H1 (cell line): ENCODE results near the gene SEMA3B. TPM values are rescaled to one million over a fixed set of nuclear protein-coding genes. Genes with fewer than 3 reads are reported as not detected.

Experiments used
- CTCF ChIA-PET: fragments of 300-600 bp; sonication (Branson Sonifier 250); formaldehyde crosslinking; loops from one replicate; lab custom pipeline; 2021; ENCODE audit not compliant: partially characterized antibody; lab: Charles Lee
- POLR2A ChIA-PET: fragments of 300-600 bp; sonication (Branson Sonifier 250); formaldehyde crosslinking; loops from one replicate; lab custom pipeline; 2021; ENCODE audit warnings: inconsistent platforms; ENCODE audit not compliant: partially characterized antibody; lab: Charles Lee
- DNase-seq, 2 experiments: peaks; one replicate each; pipeline versions ENCODE4 v3.0.0 to v3.0.0-alpha.2; 2010 to 2022; ENCODE audit warnings: low spot score in 2 of 2, low read depth in 1 of 2, mixed read lengths in 1 of 2
- FAIRE-seq: peaks from 2 replicates; lab custom pipeline; 2011; peaks lifted over from hg19 to GRCh38; lab: Jason Lieb, UNC
- H2AFZ ChIP-seq: 2 replicates; pipeline ENCODE4 v1.8.1; 2012; ENCODE audit warnings: low read length, inconsistent platforms
- H2AK5ac ChIP-seq: 2 replicates; pipeline ENCODE4 v1.6.1; 2013; ENCODE audit warnings: low read depth, low read length
- H2BK120ac ChIP-seq: replicated peaks from 2 replicates; pipeline ENCODE3; 2013; ENCODE audit warnings: low read depth, low read length, inconsistent platforms
- H2BK12ac ChIP-seq: 2 replicates; pipeline ENCODE4 v1.6.1; 2013; ENCODE audit warnings: low read depth, low read length
- H2BK15ac ChIP-seq: 2 replicates; pipeline ENCODE4 v1.6.1; 2013; ENCODE audit warnings: low read length
- H2BK20ac ChIP-seq: 2 replicates; pipeline ENCODE4 v1.6.1; 2013; ENCODE audit warnings: low read length
- H2BK5ac ChIP-seq: 2 replicates; pipeline ENCODE4 v1.6.1; 2013; ENCODE audit warnings: low read depth, low read length
- H3K14ac ChIP-seq: 2 replicates; pipeline ENCODE4 v1.6.1; 2013; ENCODE audit warnings: inconsistent platforms; ENCODE audit not compliant: insufficient read length
- H3K18ac ChIP-seq: 2 replicates; pipeline ENCODE4 v1.6.1; 2013; ENCODE audit warnings: low read length; ENCODE audit errors: extremely low read depth
- H3K23ac ChIP-seq: 2 replicates; pipeline ENCODE4 v1.6.1; 2013; ENCODE audit warnings: inconsistent platforms; ENCODE audit not compliant: insufficient read length
- H3K23me2 ChIP-seq: 2 replicates; pipeline ENCODE4 v1.6.1; 2013; ENCODE audit warnings: low read depth, low read length
- H3K27ac ChIP-seq: 2 replicates; pipeline ENCODE4 v1.6.1; 2011; ENCODE audit warnings: low read depth, low read length, inconsistent platforms
- H3K27me3 ChIP-seq, 4 experiments: replicated peaks in 1 of 4; 1 replicate in 1 of 4; 2 replicates in 3 of 4; pipeline versions ENCODE4 v1.6.1 to v1.8.1; 2011 to 2013; ENCODE audit warnings: low read length in 3 of 4, mild to moderate bottlenecking in 3 of 4, inconsistent platforms in 2 of 4, mixed read lengths in 2 of 4, moderate library complexity in 1 of 4; ENCODE audit not compliant: control insufficient read depth in 3 of 4, insufficient read depth in 3 of 4; ENCODE audit errors: extremely low read depth in 1 of 4
- H3K36me3 ChIP-seq, 4 experiments: 2 replicates each; pipeline versions ENCODE4 v1.6.1 to v1.8.1; 2011 to 2013; ENCODE audit warnings: mild to moderate bottlenecking in 4 of 4, low read length in 3 of 4, moderate library complexity in 2 of 4, control low read depth in 1 of 4, inconsistent platforms in 1 of 4; ENCODE audit not compliant: insufficient read depth in 4 of 4, control insufficient read depth in 2 of 4
- H3K4ac ChIP-seq: replicated peaks from 2 replicates; pipeline ENCODE3; 2013; ENCODE audit warnings: low read length, low read depth, mixed read lengths, inconsistent platforms; ENCODE audit not compliant: insufficient read length
- H3K4me1 ChIP-seq, 4 experiments: replicated peaks in 1 of 4; 1 replicate in 1 of 4; 2 replicates in 3 of 4; pipeline versions ENCODE4 v1.6.1 to v1.8.1; 2011 to 2013; ENCODE audit warnings: low read length in 3 of 4, inconsistent platforms in 2 of 4, mixed read lengths in 1 of 4; ENCODE audit not compliant: insufficient read depth in 4 of 4, control insufficient read depth in 3 of 4
- H3K4me2 ChIP-seq, 2 experiments: 2 replicates each; pipeline versions ENCODE4 v1.6.1 to v1.8.1; 2011 to 2013; ENCODE audit warnings: low read depth in 2 of 2, low read length in 2 of 2, control low read depth in 1 of 2, inconsistent platforms in 1 of 2, mild to moderate bottlenecking in 1 of 2; ENCODE audit not compliant: insufficient read depth in 1 of 2
- H3K4me3 ChIP-seq, 4 experiments: fragments of 200-600, 300-600 bp in 1 of 4; sonication (generic), shearing (Covaris generic), sonication (Bioruptor Twin) in 1 of 4; 2 replicates each; pipeline versions ENCODE4 v1.5.1 to v1.8.1; 2011 to 2016; ENCODE audit warnings: low read length in 4 of 4, low read depth in 3 of 4, control low read depth in 2 of 4, inconsistent platforms in 2 of 4, mild to moderate bottlenecking in 2 of 4, mixed read lengths in 1 of 4, moderate library complexity in 1 of 4; ENCODE audit not compliant: insufficient read depth in 2 of 4; ENCODE audit errors: extremely low read depth in 1 of 4
- H3K56ac ChIP-seq: replicated peaks from 2 replicates; pipeline ENCODE3; 2013; ENCODE audit warnings: low read depth, mild to moderate bottlenecking, mixed read lengths, low read length, inconsistent platforms; ENCODE audit not compliant: insufficient read length
- H3K79me1 ChIP-seq: 2 replicates; pipeline ENCODE4 v1.6.1; 2013; ENCODE audit warnings: low read depth, low read length, control low read depth
- H3K79me2 ChIP-seq, 2 experiments: 2 replicates each; pipeline versions ENCODE4 v1.6.1 to v1.8.1; 2012 to 2013; ENCODE audit warnings: low read length in 2 of 2, mild to moderate bottlenecking in 2 of 2, inconsistent platforms in 1 of 2; ENCODE audit not compliant: insufficient read depth in 2 of 2, control insufficient read depth in 1 of 2
- H3K9ac ChIP-seq, 4 experiments: replicated peaks in 1 of 4; 1 replicate in 1 of 4; 2 replicates in 3 of 4; pipeline versions ENCODE4 v1.6.1 to v1.8.1; 2011 to 2013; ENCODE audit warnings: low read depth in 3 of 4, low read length in 3 of 4, control low read depth in 2 of 4, mild to moderate bottlenecking in 2 of 4, moderate library complexity in 2 of 4, inconsistent platforms in 1 of 4; ENCODE audit errors: extremely low read depth in 1 of 4
- H3K9me3 ChIP-seq, 2 experiments: 2 replicates each; pipeline versions ENCODE4 v1.6.1 to v1.8.1; 2012 to 2013; ENCODE audit warnings: mild to moderate bottlenecking in 2 of 2, moderate library complexity in 2 of 2, control low read depth in 1 of 2, inconsistent platforms in 1 of 2, low read depth in 1 of 2, low read length in 1 of 2, mixed read lengths in 1 of 2; ENCODE audit not compliant: insufficient read depth in 2 of 2
- H4K20me1 ChIP-seq, 2 experiments: replicated peaks in 1 of 2; 2 replicates each; pipeline versions ENCODE3 to v1.8.1; 2011 to 2013; ENCODE audit warnings: inconsistent platforms in 2 of 2, low read length in 2 of 2, mild to moderate bottlenecking in 1 of 2; ENCODE audit not compliant: insufficient read depth in 2 of 2, control insufficient read depth in 1 of 2
- H4K5ac ChIP-seq: 2 replicates; pipeline ENCODE4 v1.6.1; 2013; ENCODE audit warnings: low read length, low read depth, mixed read lengths, inconsistent platforms; ENCODE audit not compliant: insufficient read length
- H4K8ac ChIP-seq: 2 replicates; pipeline ENCODE4 v1.8.0; 2013; ENCODE audit warnings: mild to moderate bottlenecking, moderate library complexity, low read length, inconsistent platforms; ENCODE audit not compliant: insufficient read depth; ENCODE audit errors: extremely low read depth
- H4K91ac ChIP-seq: replicated peaks from 2 replicates; pipeline ENCODE3; 2013; ENCODE audit warnings: low read length, mixed read lengths, inconsistent platforms; ENCODE audit not compliant: insufficient read length
- BCL11A ChIP-seq, 2 experiments: IDR thresholded peaks; one replicate each; pipeline ENCODE4 v1.6.1; 2011; ENCODE audit warnings: low read depth in 2 of 2, low read length in 2 of 2, mild to moderate bottlenecking in 2 of 2
- BRCA1 ChIP-seq: IDR thresholded peaks from 2 replicates; pipeline ENCODE4 v1.6.1; 2012; ENCODE audit warnings: low read depth, low read length, improper control_type of control experiment
- KDM4A ChIP-seq: IDR thresholded peaks from one replicate; pipeline ENCODE4 v1.7.1; 2012; ENCODE audit warnings: low read depth, mild to moderate bottlenecking, moderate library complexity, low read length, inconsistent platforms; ENCODE audit not compliant: severe bottlenecking
- MAFK ChIP-seq: IDR thresholded peaks from 2 replicates; pipeline ENCODE4 v1.6.1; 2012; ENCODE audit warnings: low read depth, mild to moderate bottlenecking, improper control_type of control experiment, low read length
- PHF8 ChIP-seq: fragments of 200-600 bp; sonication (generic); conservative IDR thresholded peaks from 2 replicates; pipeline ENCODE4 v1.7.1; 2012; ENCODE audit warnings: low read depth, mild to moderate bottlenecking, inconsistent platforms, low read length, moderate library complexity
- RFX5 ChIP-seq: IDR thresholded peaks from 2 replicates; pipeline ENCODE4 v1.6.1; 2011; ENCODE audit warnings: low read depth, low read length, improper control_type of control experiment, borderline replicate concordance
- SAP30 ChIP-seq: fragments of 300-600 bp; sonication (generic); IDR thresholded peaks from 2 replicates; pipeline ENCODE4 v1.7.1; 2012; ENCODE audit warnings: low read length, moderate library complexity, mild to moderate bottlenecking, inconsistent platforms; ENCODE audit not compliant: insufficient read depth, insufficient replicate concordance
- SP2 ChIP-seq: IDR thresholded peaks from 2 replicates; pipeline ENCODE4 v1.6.1; 2012; ENCODE audit warnings: mild to moderate bottlenecking, low read length, inconsistent platforms
- WGBS, 2 experiments: shearing (Covaris generic) in 1 of 2; methylation state at CpG; one replicate each; pipeline versions ENCODE4 v1.1.6 to v1.1.7; 2013 to 2015; ENCODE audit warnings: low lambda C conversion rate in 2 of 2, mixed read lengths in 2 of 2, inconsistent platforms in 1 of 2, low coverage in 1 of 2, missing lambda C conversion rate in 1 of 2; ENCODE audit not compliant: insufficient replicate concordance in 2 of 2, insufficient coverage in 1 of 2, insufficient read length in 1 of 2; ENCODE audit errors: extremely low coverage in 1 of 2, missing lambda C conversion rate in 1 of 2; 5-methylcytosine and 5-hydroxymethylcytosine counted together
- polyA plus RNA-seq, 7 experiments: library from polyadenylated mRNA; depleted of rRNA in 3 of 7; stranded (reverse) in 5 of 7; unstranded in 2 of 7; fragments of >200 nt in 5 of 7; fragments of 200-250 nt in 2 of 7; gene quantifications; 1 replicate in 5 of 7; 2 replicates in 1 of 7; 4 replicates in 1 of 7; pipeline versions ENCODE4 v1.2.1 to v1.2.3, GENCODE V29; 2011 to 2013; ENCODE audit warnings: missing spikeins in 2 of 7, mixed read lengths in 2 of 7
- total RNA-seq: library from RNA; stranded (reverse); fragmentation: NEBNext Ultra II Directional; extraction: Animal tissue kit (Norgen Biotek cat#: 25700); gene quantifications from 2 replicates; pipeline ENCODE4 v1.2.1, GENCODE V29; 2021
- TF ChIP-seq, protein P1 (sequence below): IDR thresholded peaks from 2 replicates; pipeline ENCODE4 v1.6.1; 2012; ENCODE audit warnings: inconsistent platforms

The SEMA3B gene
- total and polyA plus RNA-seq, 2 of the 8 experiments (the other 6 are each of a cell fraction or from before 2014, with no cell fraction given) = 3.0 to 4.7 TPM

DNA sequence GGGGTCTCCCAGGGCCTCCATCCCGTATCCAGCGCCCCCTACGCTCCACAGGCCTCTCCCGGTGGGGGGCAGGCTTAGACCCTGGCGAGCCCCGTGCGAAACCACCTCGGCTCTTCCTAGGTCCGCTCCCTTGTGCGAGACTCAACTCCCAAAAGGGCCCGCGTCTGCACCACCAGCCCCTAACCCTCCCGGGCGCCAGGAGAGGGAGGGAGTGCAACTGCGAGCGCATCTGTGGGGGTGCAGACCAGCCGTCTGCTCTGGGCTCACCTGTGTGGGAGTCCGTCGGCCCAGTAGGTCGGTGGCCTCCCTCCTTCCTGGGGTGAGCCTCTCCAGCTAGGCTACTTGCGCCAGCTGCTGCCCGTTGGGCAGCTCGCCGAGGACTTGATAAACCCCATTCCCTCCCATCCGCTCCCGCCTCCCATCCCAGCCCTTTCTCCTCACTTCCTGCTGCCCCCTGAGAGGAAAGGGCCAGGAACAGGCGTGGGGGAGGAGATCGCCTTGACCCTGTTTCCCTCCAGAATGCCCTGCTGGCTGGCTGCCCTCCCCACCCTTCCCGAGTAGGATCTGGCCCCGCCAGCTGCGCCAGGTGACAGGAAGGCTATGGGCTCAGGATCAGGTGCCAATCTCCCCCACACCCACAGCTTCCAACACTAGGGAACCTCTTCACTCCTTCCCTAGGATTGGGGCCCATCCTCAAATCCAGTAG, 53.6 kb downstream of the SEMA3B start, which contains the start of gene HYAL2:
HYAL2 (minus strand) TSS at position 360 of the 706 bp plus-strand sequence. CDS start 2,256 bp downstream, outside the sequence.
- H3K14ac ChIP-seq = no peak within 1 kb of the TSS
- H3K27me3 ChIP-seq = no peaks in the 10 kb centered on the region
- peak within 1 kb of the TSS; percentile 91 for H4K91ac ChIP-seq
- WGBS, 2 experiments = 7% methylated on average over 18 of the region's 31 CpGs; no CpG with 5 or more reads in 1 of the 2 experiments
- H2BK12ac ChIP-seq = peak within 1 kb of the TSS; percentile 92
- peak within 1 kb of the TSS; percentile 88; the same call in 1 of the 2 replicates for H2BK15ac ChIP-seq
- peak within 1 kb of the TSS; percentile 36; the same call in 1 of the 2 replicates for H4K8ac ChIP-seq
- H3K56ac ChIP-seq = peak within 1 kb of the TSS; percentile 84
- H2BK20ac ChIP-seq = peak within 1 kb of the TSS; percentile 72; the same call in 1 of the 2 replicates
- H3K4me3 ChIP-seq = peak within 1 kb of the TSS; percentile 89 to 96 (median 94)
- H3K36me3 ChIP-seq = peaks cover 22 to 30% (median 26%) of the 10 kb centered on the region in 4 experiments
- ChIA-PET CTCF (interaction anchor here (0.8 to 7.5 kb wide), 17 partner anchors 7 to 131 kb away, joined by 3 to 75 read pairs (median 11); partner anchors contain the start of genes GNAT1, HYAL1, IFRD2 and LSMEM2), POLR2A (interaction anchor here (0.7 to 12.6 kb wide), 12 partner anchors 7 to 87 kb away, joined by 3 to 149 read pairs (median 8); partner anchors contain the start of genes GNAI2, HYAL1, HYAL3 and IFRD2)
- peak within 1 kb of the TSS; percentile 18 for H3K23ac ChIP-seq
- peaks cover 0 to 33% of the 10 kb centered on the region in 2 experiments; a peak in 3 of 4 replicates for H3K79me2 ChIP-seq
- peak within 1 kb of the TSS; percentile 100 for H3K27ac ChIP-seq
- no peak within 1 kb of the TSS for H2AK5ac ChIP-seq
- peak within 1 kb of the TSS; percentile 95 to 100 (median 98) for H3K9ac ChIP-seq
- peaks cover 22% of the 10 kb centered on the region for H3K23me2 ChIP-seq
- no peaks in the 10 kb centered on the region for H3K9me3 ChIP-seq
- H2BK5ac ChIP-seq = peak within 1 kb of the TSS; percentile 99
- H4K20me1 ChIP-seq = peaks cover 11 to 25% of the 10 kb centered on the region in 2 experiments
- peak; percentile 38; the same call in 1 of the 2 replicates for TF ChIP-seq PHF8
- TF ChIP-seq BRCA1 = no peak
- TF ChIP-seq RFX5 = no peak
- no peak for TF ChIP-seq SP2
- TF ChIP-seq KDM4A = peak; percentile 35
- no peak for TF ChIP-seq BCL11A (IDR thresholded peaks at IDR 0.05; ENCODE audit: low read depth in 2 of 2, low read length in 2 of 2)
- no peak for TF ChIP-seq MAFK
- TF ChIP-seq, protein P1, sequence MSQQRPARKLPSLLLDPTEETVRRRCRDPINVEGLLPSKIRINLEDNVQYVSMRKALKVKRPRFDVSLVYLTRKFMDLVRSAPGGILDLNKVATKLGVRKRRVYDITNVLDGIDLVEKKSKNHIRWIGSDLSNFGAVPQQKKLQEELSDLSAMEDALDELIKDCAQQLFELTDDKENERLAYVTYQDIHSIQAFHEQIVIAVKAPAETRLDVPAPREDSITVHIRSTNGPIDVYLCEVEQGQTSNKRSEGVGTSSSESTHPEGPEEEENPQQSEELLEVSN = no peak
- peak; percentile 12 for TF ChIP-seq SAP30
- peak within 1 kb of the TSS; percentile 97 for H3K18ac ChIP-seq
- peak within 1 kb of the TSS; percentile 97 for H3K4me2 ChIP-seq
- peak within 1 kb of the TSS; percentile 55 for H3K4ac ChIP-seq
- peak within 1 kb of the TSS; percentile 26 for H2BK120ac ChIP-seq
- peak in 1 of 2 experiments; percentile 76 for DNase-seq
- H2AFZ ChIP-seq = peak within 1 kb of the TSS; percentile 29; the same call in 1 of the 2 replicates
- H4K5ac ChIP-seq = peak within 1 kb of the TSS; percentile 64
- H3K79me1 ChIP-seq = peaks cover 22% of the 10 kb centered on the region
- peaks cover 0 to 40% (median 21%) of the 10 kb centered on the region in 4 experiments; a peak in 6 of 7 replicates for H3K4me1 ChIP-seq
- FAIRE-seq = no peak
